Keratinocyte (primary cell): ENCODE results near the gene METTL3. TPM values are rescaled to one million over a fixed set of nuclear protein-coding genes. Genes with fewer than 3 reads are reported as not detected.

Experiments
- DNase-seq: peaks from one replicate; pipeline ENCODE4 v3.0.0-alpha.2; 2011; ENCODE audit warnings: low read depth, missing footprints, low spot score
- FAIRE-seq: peaks from 2 replicates; lab custom pipeline; 2011; peaks lifted over from hg19 to GRCh38; lab: Jason Lieb, UNC
- H2AFZ ChIP-seq: 2 replicates; pipeline ENCODE4 v1.6.0; 2012; ENCODE audit warnings: low read length, control low read depth, inconsistent platforms; ENCODE audit not compliant: control insufficient read depth
- H3K27ac ChIP-seq: 2 replicates; pipeline ENCODE4 v1.5.1; 2011; ENCODE audit warnings: low read length; ENCODE audit not compliant: control insufficient read depth, insufficient read depth
- H3K27me3 ChIP-seq: 3 replicates; pipeline ENCODE4 v1.6.0; 2011; ENCODE audit warnings: low read length; ENCODE audit not compliant: control insufficient read depth, insufficient read depth; ENCODE audit errors: extremely low read depth
- H3K36me3 ChIP-seq, 2 experiments: 2 replicates in 1 of 2; 3 replicates in 1 of 2; pipeline ENCODE4 v1.5.1; 2011; ENCODE audit warnings: low read length in 2 of 2, mild to moderate bottlenecking in 1 of 2; ENCODE audit not compliant: control insufficient read depth in 2 of 2, insufficient read depth in 2 of 2; ENCODE audit errors: extremely low read depth in 1 of 2
- H3K4me1 ChIP-seq: 3 replicates; pipeline ENCODE4 v1.5.1; 2011; ENCODE audit warnings: low read length; ENCODE audit not compliant: control insufficient read depth, insufficient read depth; ENCODE audit errors: extremely low read depth
- H3K4me2 ChIP-seq: 3 replicates; pipeline ENCODE4 v1.6.0; 2011; ENCODE audit warnings: low read depth, low read length; ENCODE audit not compliant: control insufficient read depth, insufficient read depth; ENCODE audit errors: extremely low read depth
- H3K4me3 ChIP-seq, 3 experiments: fragments of 200-600 bp in 1 of 3; sonication (generic) in 1 of 3; 2 replicates in 2 of 3; 3 replicates in 1 of 3; pipeline ENCODE4 v1.5.1; 2011 to 2016; ENCODE audit warnings: low read length in 3 of 3, mild to moderate bottlenecking in 3 of 3, control low read depth in 2 of 3, inconsistent platforms in 1 of 3, low read depth in 1 of 3, mixed read lengths in 1 of 3, mixed run types in 1 of 3, moderate library complexity in 1 of 3; ENCODE audit not compliant: control insufficient read depth in 2 of 3, insufficient read depth in 2 of 3; ENCODE audit errors: extremely low read depth in 1 of 3
- H3K79me2 ChIP-seq: 2 replicates; pipeline ENCODE4 v1.6.0; 2012; ENCODE audit warnings: low read length; ENCODE audit not compliant: control insufficient read depth, insufficient read depth
- H3K9ac ChIP-seq: 3 replicates; pipeline ENCODE4 v1.6.0; 2011; ENCODE audit warnings: low read length; ENCODE audit not compliant: control insufficient read depth, insufficient read depth; ENCODE audit errors: extremely low read depth
- H3K9me1 ChIP-seq: 3 replicates; pipeline ENCODE4 v1.6.0; 2011; ENCODE audit warnings: low read length; ENCODE audit not compliant: control insufficient read depth, insufficient read depth; ENCODE audit errors: extremely low read depth
- H3K9me3 ChIP-seq: 2 replicates; pipeline ENCODE4 v1.5.1; 2012; ENCODE audit warnings: low read depth, low read length; ENCODE audit not compliant: control insufficient read depth
- H4K20me1 ChIP-seq: 3 replicates; pipeline ENCODE4 v1.6.0; 2011; ENCODE audit warnings: low read length; ENCODE audit not compliant: control insufficient read depth, insufficient read depth; ENCODE audit errors: extremely low read depth
- CTCF ChIP-seq, 3 experiments: IDR thresholded peaks in 1 of 3; conservative IDR thresholded peaks in 1 of 3; optimal IDR thresholded peaks in 1 of 3; 2 replicates in 2 of 3; 3 replicates in 1 of 3; pipeline versions ENCODE3 to v1.5.1; 2011; ENCODE audit warnings: low read length in 3 of 3, mild to moderate bottlenecking in 3 of 3, moderate library complexity in 2 of 3, control low read depth in 1 of 3, inconsistent platforms in 1 of 3; ENCODE audit not compliant: insufficient read depth in 2 of 3; ENCODE audit errors: extremely low read depth in 1 of 3
- EZH2 ChIP-seq: IDR thresholded peaks from one replicate; pipeline ENCODE4 v1.6.1; 2012; ENCODE audit warnings: inconsistent platforms, mild to moderate bottlenecking, low read length, moderate library complexity
- dilution Hi-C: fragments of 300-500 bp; cut with MboI; formaldehyde crosslinking; loops from one replicate; pipeline ENCODE4 v1.7.0; 2020; ENCODE audit warnings: low sequenced_read_pairs; ENCODE audit not compliant: extremely low pct_ligation_motif_present
- polyA plus RNA-seq, 5 experiments: library from polyadenylated mRNA; depleted of rRNA in 3 of 5; stranded (reverse) in 3 of 5; stranded (forward) in 1 of 5; unstranded in 1 of 5; fragments of >200 nt; gene quantifications; 1 replicate in 1 of 5; 2 replicates in 3 of 5; 3 replicates in 1 of 5; pipeline versions ENCODE4 v1.2.1 to v1.2.3, GENCODE V29; 2011 to 2012; ENCODE audit warnings: missing spikeins in 2 of 5, low read depth in 1 of 5, low replicate concordance in 1 of 5

METTL3 gene
- polyA plus RNA-seq, 1 donor (not counting 4 experiments of a cell fraction or from before 2014, with no cell fraction given), result 99.7 TPM

GRCh38 chr14:21505012-21505553, 6.1 kb downstream of the METTL3 start:
- Histone ChIP-seq H2AFZ (no peak overlapping the region), H3K4me1 (peaks cover 10% of the 10 kb centered on the region), H3K79me2 (peaks cover 58% of the 10 kb centered on the region), H3K4me3 (no peak overlapping the region), H3K4me2 (no peak overlapping the region), H3K27me3 (no peaks in the 10 kb centered on the region), H3K9me1 (no peaks in the 10 kb centered on the region), H3K27ac (no peak overlapping the region), H4K20me1 (no peaks in the 10 kb centered on the region), H3K36me3 (peaks cover 21 to 25% of the 10 kb centered on the region in 2 experiments), H3K9me3 (no peaks in the 10 kb centered on the region), H3K9ac (no peak overlapping the region)
- FAIRE-seq (no peak), DNase-seq (no peak)
- no peak for TF ChIP-seq EZH2
- no peak for TF ChIP-seq CTCF (optimal IDR thresholded peaks at IDR 0.05 in 1 of 3, IDR thresholded peaks at IDR 0.05 in 1 of 3, conservative IDR thresholded peaks at IDR 0.05 in 1 of 3; ENCODE audit: extremely low read depth in 1 of 3, insufficient read depth in 2 of 3, low read length in 3 of 3)
- dilution Hi-C loops, result no loop called here

- dilution Hi-C loops, result no loop called here
- Histone ChIP-seq H3K4me1 (no peaks in the 10 kb centered on the region), H3K9me3 (no peaks in the 10 kb centered on the region), H3K9me1 (no peaks in the 10 kb centered on the region), H3K4me3 (no peak overlapping the region), H3K79me2 (peaks cover 42% of the 10 kb centered on the region), H3K36me3 (peaks cover 22 to 35% of the 10 kb centered on the region in 2 experiments), H2AFZ (no peak overlapping the region), H3K9ac (no peak overlapping the region), H3K27ac (no peak overlapping the region), H3K4me2 (no peak overlapping the region), H4K20me1 (no peaks in the 10 kb centered on the region), H3K27me3 (no peaks in the 10 kb centered on the region)
- no peak for FAIRE-seq
- no peak for DNase-seq
- TF ChIP-seq CTCF (optimal IDR thresholded peaks at IDR 0.05 in 1 of 3, IDR thresholded peaks at IDR 0.05 in 1 of 3, conservative IDR thresholded peaks at IDR 0.05 in 1 of 3; ENCODE audit: extremely low read depth in 1 of 3, insufficient read depth in 2 of 3, low read length in 3 of 3) (no peak), EZH2 (no peak)
Observed at GRCh38 chr14:21503376-21503775, 7.8 kb downstream of the METTL3 start.
